HepG2 (cell line): ENCODE measurements around the gene RAB38.

ENCODE experiments used
- EHMT2 ChIP-seq: fragments of 200-600 bp; sonication (generic); IDR thresholded peaks from 2 replicates; pipeline ENCODE4 v1.7.0; 2017; ENCODE audit warnings: antibody characterized with exemption, low read depth, low read length, borderline replicate concordance
- HCFC1 ChIP-seq: fragments of 150-350 bp; IDR thresholded peaks from 2 replicates; pipeline ENCODE4 v1.6.1; 2014; ENCODE audit warnings: low read depth, low read length
- HMGXB4 ChIP-seq, 2 experiments: sonication (generic) in 1 of 2; formaldehyde crosslinking in 1 of 2; IDR thresholded peaks; 2 replicates each; pipeline versions ENCODE4 v1.4.0 to v1.6.1; 2018 to 2020; ENCODE audit warnings: missing genetic modification reagents in 2 of 2, borderline replicate concordance in 1 of 2, low read depth in 1 of 2, mild to moderate bottlenecking in 1 of 2, missing biosample characterization in 1 of 2
- ZBTB33 ChIP-seq: sonication (generic); formaldehyde crosslinking; IDR thresholded peaks from 2 replicates; pipeline ENCODE4 v1.4.0; 2020; ENCODE audit warnings: missing genetic modification reagents
- ZNF777 ChIP-seq: sonication (generic); formaldehyde crosslinking; IDR thresholded peaks from 2 replicates; pipeline ENCODE4 v1.4.0; 2020; ENCODE audit warnings: missing genetic modification reagents

GRCh38 chr11:88152381-88152780 lies 22.9 kb downstream of the RAB38 start:
- TF ChIP-seq ZBTB33 (CRISPR knock-in tag): no peak
- no peak for TF ChIP-seq HMGXB4 (CRISPR knock-in tag; IDR thresholded peaks at IDR 0.05; ENCODE audit: borderline replicate concordance in 1 of 2, low read depth in 1 of 2)
- TF ChIP-seq EHMT2: no peak
- TF ChIP-seq ZNF777 (CRISPR knock-in tag): no peak
- TF ChIP-seq HCFC1: no peak
